ENCODE data around the gene ALDOC. TPM values are rescaled to one million over a fixed set of nuclear protein-coding genes. Genes with fewer than 3 reads are reported as not detected.

The ALDOC gene
- total RNA-seq, 1 donor from 2014 or later, result 329 TPM

GRCh38 chr17:28555022-28555421 lies 21.7 kb downstream of the ALDOC start:
- TF ChIP-seq, protein P1, sequence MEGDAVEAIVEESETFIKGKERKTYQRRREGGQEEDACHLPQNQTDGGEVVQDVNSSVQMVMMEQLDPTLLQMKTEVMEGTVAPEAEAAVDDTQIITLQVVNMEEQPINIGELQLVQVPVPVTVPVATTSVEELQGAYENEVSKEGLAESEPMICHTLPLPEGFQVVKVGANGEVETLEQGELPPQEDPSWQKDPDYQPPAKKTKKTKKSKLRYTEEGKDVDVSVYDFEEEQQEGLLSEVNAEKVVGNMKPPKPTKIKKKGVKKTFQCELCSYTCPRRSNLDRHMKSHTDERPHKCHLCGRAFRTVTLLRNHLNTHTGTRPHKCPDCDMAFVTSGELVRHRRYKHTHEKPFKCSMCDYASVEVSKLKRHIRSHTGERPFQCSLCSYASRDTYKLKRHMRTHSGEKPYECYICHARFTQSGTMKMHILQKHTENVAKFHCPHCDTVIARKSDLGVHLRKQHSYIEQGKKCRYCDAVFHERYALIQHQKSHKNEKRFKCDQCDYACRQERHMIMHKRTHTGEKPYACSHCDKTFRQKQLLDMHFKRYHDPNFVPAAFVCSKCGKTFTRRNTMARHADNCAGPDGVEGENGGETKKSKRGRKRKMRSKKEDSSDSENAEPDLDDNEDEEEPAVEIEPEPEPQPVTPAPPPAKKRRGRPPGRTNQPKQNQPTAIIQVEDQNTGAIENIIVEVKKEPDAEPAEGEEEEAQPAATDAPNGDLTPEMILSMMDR (IDR thresholded peaks at IDR 0.05; ENCODE audit: borderline replicate concordance), result no peak
- H3K4me1 ChIP-seq, result peaks cover 38% of the 10 kb centered on the region
- no peak overlapping the region for H3K27ac ChIP-seq (replicated peaks)
- DNase-seq, result no peak
- peaks cover 64% of the 10 kb centered on the region for H3K36me3 ChIP-seq
- H3K9me3 ChIP-seq (replicated peaks), result no peaks in the 10 kb centered on the region
- no peaks in the 10 kb centered on the region for H3K27me3 ChIP-seq (ENCODE audit: low read depth)
- no peak overlapping the region for H3K4me3 ChIP-seq
- intact Hi-C loops (cut with micrococcal nuclease), result no loop called here

DNA sequence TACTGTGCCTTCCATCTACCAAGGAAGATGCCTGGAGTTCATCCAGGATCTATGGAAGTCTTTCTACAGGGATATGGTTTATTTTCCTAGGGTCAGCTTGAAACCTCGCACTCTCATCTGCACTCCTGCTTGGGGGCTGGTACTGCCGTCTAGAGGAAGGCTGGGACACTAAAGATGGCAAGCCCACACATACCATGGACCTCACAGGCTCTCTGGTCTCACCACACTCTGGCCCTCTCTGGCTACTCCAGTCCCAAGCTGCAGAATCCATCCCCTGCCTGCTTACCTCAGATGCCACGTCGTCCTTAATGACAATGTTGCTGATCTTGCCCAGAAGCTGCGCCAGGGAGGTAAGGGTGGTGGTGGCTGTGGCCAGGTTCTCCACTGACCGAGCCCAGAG lies 22.1 kb downstream of the ALDOC start:
- H3K27me3 ChIP-seq (ENCODE audit: low read depth), result no peaks in the 10 kb centered on the region
- H3K36me3 ChIP-seq, result peaks cover 60% of the 10 kb centered on the region
- intact Hi-C loops (cut with micrococcal nuclease), result no loop called here
- no peak overlapping the region for H3K27ac ChIP-seq (replicated peaks)
- no peak overlapping the region for H3K4me3 ChIP-seq
- no peak for DNase-seq
- no peaks in the 10 kb centered on the region for H3K9me3 ChIP-seq (replicated peaks)
- TF ChIP-seq, protein P1 (IDR thresholded peaks at IDR 0.05; ENCODE audit: borderline replicate concordance), result no peak
- peaks cover 42% of the 10 kb centered on the region for H3K4me1 ChIP-seq

- H3K4me3 ChIP-seq, result peak overlapping the region; percentile 96
- intact Hi-C loops (cut with micrococcal nuclease), result no loop called here
- H3K9me3 ChIP-seq (replicated peaks), result no peaks in the 10 kb centered on the region
- H3K4me1 ChIP-seq, result peaks cover 53% of the 10 kb centered on the region
- DNase-seq, result no peak
- TF ChIP-seq, protein P1 (IDR thresholded peaks at IDR 0.05; ENCODE audit: borderline replicate concordance), result no peak
- H3K27ac ChIP-seq (replicated peaks), result peak overlapping the region; percentile 81
- no peaks in the 10 kb centered on the region for H3K27me3 ChIP-seq (ENCODE audit: low read depth)
- peaks cover 45% of the 10 kb centered on the region for H3K36me3 ChIP-seq
These were observed 23.6 kb downstream of the ALDOC start for GRCh38 chr17:28553000-28553505.

DNA sequence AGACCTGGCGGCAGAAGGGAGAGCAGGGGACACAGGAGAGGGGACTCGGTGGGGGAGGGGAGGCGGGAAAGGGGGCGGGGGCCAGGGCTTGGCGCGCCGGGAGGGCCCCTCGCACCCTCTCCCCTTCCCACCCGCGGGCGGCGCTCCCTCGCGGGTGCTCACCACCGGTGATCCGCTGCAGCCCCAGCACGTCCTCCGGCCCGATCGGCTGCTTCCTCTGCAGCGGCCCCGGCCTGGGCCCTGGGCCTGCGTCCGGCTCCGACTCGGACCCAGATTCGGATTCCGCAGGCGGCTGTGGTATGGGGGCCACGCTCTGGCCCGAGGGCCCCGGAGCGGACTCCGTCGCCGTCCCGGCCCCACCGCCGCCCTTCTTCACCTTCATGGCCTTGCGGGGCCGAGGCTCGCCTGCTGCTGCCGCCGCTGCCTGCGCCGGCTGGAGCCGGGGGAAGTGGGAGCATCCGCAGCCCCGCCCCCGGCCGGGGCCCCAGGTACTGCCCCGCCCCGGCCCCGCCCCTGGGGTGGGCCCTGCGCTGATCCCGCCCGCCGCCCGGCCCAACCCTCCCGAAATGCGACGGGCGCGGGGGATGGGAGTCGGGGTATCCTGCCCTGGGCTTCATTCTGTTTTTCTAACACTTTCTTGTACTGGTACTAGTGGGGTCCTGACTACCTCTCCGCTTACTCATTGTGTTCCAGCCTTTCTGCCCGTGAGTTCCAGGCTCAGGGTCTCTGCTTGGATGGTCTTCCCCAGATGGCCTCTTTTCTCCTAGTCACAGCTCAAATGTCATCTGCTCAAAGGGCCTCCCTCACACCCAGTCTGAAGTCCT lies 24.3 kb downstream of the ALDOC start, which contains the start of gene UNC119:
UNC119 (minus strand) TSS at position 449 of the 824 bp plus-strand sequence; CDS start at position 382, 67 bp downstream.
- DNase-seq, result peak; percentile 85

GRCh38 chr17:28551421-28552175 lies 25.1 kb downstream of the ALDOC start:
- no peak for DNase-seq
- Histone ChIP-seq H3K27ac (replicated peaks) (peak overlapping the region; percentile 81), H3K4me3 (peak overlapping the region; percentile 96), H3K9me3 (replicated peaks) (no peaks in the 10 kb centered on the region), H3K4me1 (peaks cover 53% of the 10 kb centered on the region), H3K27me3 (ENCODE audit: low read depth) (no peaks in the 10 kb centered on the region), H3K36me3 (peaks cover 39% of the 10 kb centered on the region)
- intact Hi-C loops (cut with micrococcal nuclease), result no loop called here
- TF ChIP-seq, protein P1 (IDR thresholded peaks at IDR 0.05; ENCODE audit: borderline replicate concordance), result no peak

More for the DNA sequence above, 24.3 kb downstream of the ALDOC start, which contains the start of gene UNC119:
- TF ChIP-seq, protein P1 (IDR thresholded peaks at IDR 0.05; ENCODE audit: borderline replicate concordance), result no peak
- Histone ChIP-seq H3K27me3 (ENCODE audit: low read depth) (no peaks in the 10 kb centered on the region), H3K27ac (replicated peaks) (peak within 1 kb of the TSS; percentile 81), H3K4me1 (peaks cover 53% of the 10 kb centered on the region), H3K9me3 (replicated peaks) (no peaks in the 10 kb centered on the region), H3K36me3 (peaks cover 39% of the 10 kb centered on the region), H3K4me3 (peak within 1 kb of the TSS; percentile 96)
- intact Hi-C loops (cut with micrococcal nuclease), result no loop called here

All from left ventricle myocardium inferior (tissue), 1 donor.